Measurements from ENCODE around the gene PMS1.
"Not testable (repeated sequence)": the region's sequence is repeated elsewhere in the genome, so short reads cannot be mapped to it uniquely, and the experiment has no call there.

Gene PMS1

GRCh38 chr2:189885368-189885767 is 101.1 kb downstream of the PMS1 start:
- TF ChIP-seq REST (IDR thresholded peaks at IDR 0.05; ENCODE audit: insufficient replicate concordance, low read depth) (no peak), POLR2AphosphoS5 (IDR thresholded peaks at IDR 0.05; ENCODE audit: low read depth) (no peak), GABPA (IDR thresholded peaks at IDR 0.05; ENCODE audit: low read depth) (no peak), CTCF (IDR thresholded peaks at IDR 0.05; ENCODE audit: insufficient read depth, low read length) (no peak), SPI1 (IDR thresholded peaks at IDR 0.05; ENCODE audit: borderline replicate concordance, low read depth) (no peak)
- no peaks in the 10 kb centered on the region for H3K27me3 ChIP-seq (ENCODE audit: insufficient read depth, poor library complexity, severe bottlenecking)
- no peak overlapping the region for H3K4me3 ChIP-seq (replicated peaks; ENCODE audit: insufficient read depth, low read length)
- DNase-seq (ENCODE audit: low read depth in 1 of 2, low spot score in 1 of 2): no peak
- no peak overlapping the region for H3K27ac ChIP-seq (replicated peaks)

GRCh38 chr2:189892546-189893294 is 108.5 kb downstream of the PMS1 start:
- H3K27ac ChIP-seq (replicated peaks); DNase-seq (ENCODE audit: low read depth in 1 of 2, low spot score in 1 of 2); H3K4me3 ChIP-seq (replicated peaks; ENCODE audit: insufficient read depth, low read length); H3K27me3 ChIP-seq (ENCODE audit: insufficient read depth, poor library complexity, severe bottlenecking): not testable (repeated sequence)

GRCh38 chr2:189896809-189897208 is 112.6 kb downstream of the PMS1 start:
- H3K4me3 ChIP-seq (replicated peaks; ENCODE audit: insufficient read depth, low read length): no peak overlapping the region
- H3K27me3 ChIP-seq (ENCODE audit: insufficient read depth, poor library complexity, severe bottlenecking): peaks cover 2% of the 10 kb centered on the region
- no peak for DNase-seq (ENCODE audit: low read depth in 1 of 2, low spot score in 1 of 2)
- H3K27ac ChIP-seq (replicated peaks): no peak overlapping the region
- TF ChIP-seq REST (IDR thresholded peaks at IDR 0.05; ENCODE audit: insufficient replicate concordance, low read depth) (no peak), SPI1 (IDR thresholded peaks at IDR 0.05; ENCODE audit: borderline replicate concordance, low read depth) (no peak), GABPA (IDR thresholded peaks at IDR 0.05; ENCODE audit: low read depth) (no peak), CTCF (IDR thresholded peaks at IDR 0.05; ENCODE audit: insufficient read depth, low read length) (no peak), POLR2AphosphoS5 (IDR thresholded peaks at IDR 0.05; ENCODE audit: low read depth) (no peak)

- peaks cover 2% of the 10 kb centered on the region for H3K27me3 ChIP-seq (ENCODE audit: insufficient read depth, poor library complexity, severe bottlenecking)
- no peak for DNase-seq (ENCODE audit: low read depth in 1 of 2, low spot score in 1 of 2)
- H3K4me3 ChIP-seq (replicated peaks; ENCODE audit: insufficient read depth, low read length): no peak overlapping the region
- no peak overlapping the region for H3K27ac ChIP-seq (replicated peaks)
- no peak for TF ChIP-seq POLR2AphosphoS5 (IDR thresholded peaks at IDR 0.05; ENCODE audit: low read depth)
Measured at GRCh38 chr2:189899101-189899500, 114.9 kb downstream of the PMS1 start.

- Histone ChIP-seq H3K27me3 (ENCODE audit: insufficient read depth, poor library complexity, severe bottlenecking) (peaks cover 3% of the 10 kb centered on the region), H3K27ac (replicated peaks) (no peak overlapping the region), H3K4me3 (replicated peaks; ENCODE audit: insufficient read depth, low read length) (no peak overlapping the region)
- DNase-seq (ENCODE audit: low read depth in 1 of 2, low spot score in 1 of 2): no peak
- TF ChIP-seq REST (IDR thresholded peaks at IDR 0.05; ENCODE audit: insufficient replicate concordance, low read depth): no peak
Measured at GRCh38 chr2:189900726-189901125, 116.5 kb downstream of the PMS1 start.
